Activated effector memory CD4-positive, alpha-beta T cell treated with anti-CD3 and anti-CD28 coated beads, Interleukin-2, amount 50 U/mL, for 16 hours (primary cell): ENCODE measurements around the gene CILP.
A peak's percentile ranks its signal among the peaks of the same experiment; 100 is the strongest.
"Not testable (repeated sequence)": the region's sequence is repeated elsewhere in the genome, so short reads cannot be mapped to it uniquely, and the experiment has no call there.

Experiments
- DNase-seq: peaks from one replicate; pipeline ENCODE4 v3.0.0-alpha.2; 2020

Gene CILP

DNA sequence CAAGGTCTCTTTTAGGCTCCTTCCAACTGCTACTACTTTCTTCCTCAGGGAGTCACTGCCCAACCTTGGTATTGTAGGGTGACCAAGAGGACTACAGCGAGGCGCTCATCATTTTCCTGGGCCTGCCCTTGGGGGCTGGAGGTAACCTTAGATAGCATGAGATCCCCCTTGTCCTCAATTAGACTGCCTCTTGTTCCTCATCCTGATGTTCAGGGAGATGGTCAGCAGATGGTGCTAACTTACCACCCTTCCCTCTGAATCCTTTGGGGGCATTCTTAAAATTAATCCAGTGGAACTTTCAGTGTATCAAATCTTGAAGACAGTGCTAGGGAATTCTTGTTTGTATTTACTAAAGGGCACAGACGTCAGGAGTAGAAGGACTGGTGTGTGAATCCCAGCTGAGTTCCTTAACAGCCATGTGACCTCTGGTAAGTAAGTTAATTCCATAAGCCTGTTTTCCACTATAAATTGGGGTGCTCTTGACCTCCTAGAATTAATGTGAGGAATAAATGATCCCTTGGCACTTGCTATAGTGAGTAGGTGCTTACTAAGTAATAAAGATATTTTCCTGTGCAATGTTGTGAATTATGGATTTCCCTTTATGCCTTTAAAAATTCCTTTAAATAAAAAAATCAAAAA is 22.1 kb downstream of the CILP start:
- DNase-seq: peak; percentile 46

DNA sequence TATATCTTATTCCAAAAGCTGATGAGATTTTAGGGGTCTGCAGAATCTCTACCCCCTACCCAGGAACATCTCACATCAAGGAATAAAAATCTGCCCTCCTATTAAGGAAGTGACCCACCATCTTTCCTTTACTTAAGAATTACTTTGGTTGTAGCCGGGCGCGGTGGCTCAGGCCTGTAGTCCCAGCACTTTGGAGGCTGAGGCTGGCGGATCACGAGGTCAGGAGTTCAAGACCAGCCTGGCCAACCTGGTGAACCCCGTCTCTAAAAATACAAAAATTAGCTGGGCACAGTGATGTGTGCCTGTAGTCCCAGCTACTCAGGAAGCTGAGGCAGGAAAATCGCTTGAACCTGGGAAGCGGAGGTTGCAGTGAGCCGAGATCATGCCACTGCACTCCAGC is 22.8 kb downstream of the CILP start:
- DNase-seq: peak; percentile 12

DNA sequence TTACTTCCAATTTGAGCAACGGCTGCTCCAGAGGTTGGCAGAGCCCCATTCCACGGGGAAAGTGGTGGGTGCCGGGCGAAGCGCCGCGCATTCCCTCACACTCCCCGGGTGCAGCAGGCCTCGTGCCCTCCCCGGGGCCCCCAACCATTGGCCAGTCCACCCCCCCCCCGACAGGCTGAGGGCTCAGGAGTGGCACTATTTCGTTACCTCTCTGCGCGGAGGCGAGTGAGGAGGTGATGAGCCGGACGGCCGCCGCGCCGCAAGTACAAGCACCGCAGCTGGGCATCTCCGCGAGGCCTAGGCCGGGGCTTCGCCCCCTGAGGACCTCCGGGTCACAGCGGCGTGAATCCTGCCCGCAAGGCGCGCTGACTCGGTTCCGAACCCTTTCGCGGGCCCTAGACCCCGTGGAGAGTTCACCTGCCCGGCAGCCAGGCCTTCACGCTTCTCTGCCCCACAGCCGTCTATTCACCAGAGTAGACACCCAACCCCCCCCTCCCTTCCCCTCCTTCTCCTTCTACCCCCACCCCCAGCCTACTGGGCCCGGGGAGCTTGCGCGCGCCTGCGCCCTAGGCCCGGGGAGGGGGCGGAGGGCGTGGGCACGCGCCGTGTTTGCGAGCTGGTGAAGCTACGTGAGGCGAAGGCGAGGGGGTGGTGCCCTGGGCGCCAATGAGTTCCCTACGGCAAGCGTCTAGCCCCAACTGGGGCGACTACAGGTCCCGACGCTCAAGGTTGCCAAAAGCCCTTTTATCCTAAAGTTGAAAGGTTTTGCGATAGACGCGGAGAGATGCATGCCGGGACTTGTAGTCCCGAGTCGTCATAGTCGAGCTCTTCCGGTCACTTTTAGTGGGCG is 26.2 kb downstream of the CILP start, which contains the start of gene CLPX:
Gene CLPX, minus strand, starts transcription at position 475 of the 850 bp plus-strand sequence. Its CDS starts 189 bp downstream, at position 286.
- DNase-seq: peak; percentile 96

DNA sequence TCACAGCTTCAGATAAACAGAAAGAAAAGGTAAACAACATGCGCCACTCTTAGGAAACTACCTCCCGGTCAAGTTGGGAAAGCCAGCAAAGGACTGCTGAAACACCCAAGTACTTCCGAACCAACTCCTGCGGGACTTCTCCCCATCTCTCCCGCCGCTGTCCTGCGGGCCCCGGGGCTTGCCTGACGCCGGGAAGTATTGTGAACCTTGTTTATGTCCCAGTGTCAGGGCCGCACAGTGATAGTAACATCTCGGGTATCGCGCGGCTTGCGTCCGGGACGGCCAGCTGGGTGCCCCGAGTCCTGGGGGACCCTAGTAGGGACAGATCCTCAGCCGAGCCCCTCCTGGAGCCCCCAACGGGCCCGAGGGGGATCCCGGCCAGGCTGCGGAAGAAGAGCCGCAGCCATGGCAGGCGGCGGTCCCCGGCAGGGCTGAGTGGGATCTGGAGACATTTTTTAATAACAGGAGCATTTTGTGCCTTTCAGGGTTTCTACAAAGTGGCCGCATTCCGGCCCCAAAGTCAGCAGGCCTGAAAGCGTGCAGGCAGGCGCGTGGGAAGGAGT is 26.9 kb downstream of the CILP start:
- peak; percentile 76 for DNase-seq

DNA sequence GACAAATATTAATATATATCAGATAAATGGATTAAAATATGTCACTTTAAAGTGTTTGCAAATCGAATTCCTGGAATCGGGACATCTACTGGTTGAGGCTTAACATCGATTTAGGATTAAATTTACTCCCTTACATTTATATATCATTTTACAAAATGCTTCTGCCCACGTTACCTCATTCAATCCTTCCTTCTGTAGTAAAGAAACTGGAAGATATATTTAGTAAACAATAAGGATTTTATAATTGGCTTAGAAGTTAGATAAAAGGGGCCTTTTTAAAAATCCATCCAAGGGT is 27.5 kb downstream of the CILP start:
- DNase-seq: no peak

DNA sequence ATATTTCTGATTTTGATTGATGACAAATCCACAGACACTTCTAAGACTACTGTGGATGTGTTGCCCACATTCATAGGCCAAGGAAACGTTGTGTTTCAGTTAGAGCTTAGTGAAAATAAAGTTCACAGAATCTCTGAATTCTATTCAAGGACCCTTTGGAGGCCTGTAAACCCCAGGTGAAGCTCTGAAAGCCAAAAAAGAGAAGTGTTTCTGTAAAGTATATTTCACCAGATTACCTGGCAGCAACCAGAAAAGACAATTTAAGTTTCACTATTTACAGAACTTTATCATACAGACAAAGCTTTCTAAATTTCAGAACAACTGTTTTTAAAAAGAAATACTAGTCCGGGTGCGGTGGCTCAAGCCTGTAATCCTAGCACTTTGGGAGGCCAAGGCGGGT is 28.7 kb downstream of the CILP start:
- DNase-seq: no peak

DNA sequence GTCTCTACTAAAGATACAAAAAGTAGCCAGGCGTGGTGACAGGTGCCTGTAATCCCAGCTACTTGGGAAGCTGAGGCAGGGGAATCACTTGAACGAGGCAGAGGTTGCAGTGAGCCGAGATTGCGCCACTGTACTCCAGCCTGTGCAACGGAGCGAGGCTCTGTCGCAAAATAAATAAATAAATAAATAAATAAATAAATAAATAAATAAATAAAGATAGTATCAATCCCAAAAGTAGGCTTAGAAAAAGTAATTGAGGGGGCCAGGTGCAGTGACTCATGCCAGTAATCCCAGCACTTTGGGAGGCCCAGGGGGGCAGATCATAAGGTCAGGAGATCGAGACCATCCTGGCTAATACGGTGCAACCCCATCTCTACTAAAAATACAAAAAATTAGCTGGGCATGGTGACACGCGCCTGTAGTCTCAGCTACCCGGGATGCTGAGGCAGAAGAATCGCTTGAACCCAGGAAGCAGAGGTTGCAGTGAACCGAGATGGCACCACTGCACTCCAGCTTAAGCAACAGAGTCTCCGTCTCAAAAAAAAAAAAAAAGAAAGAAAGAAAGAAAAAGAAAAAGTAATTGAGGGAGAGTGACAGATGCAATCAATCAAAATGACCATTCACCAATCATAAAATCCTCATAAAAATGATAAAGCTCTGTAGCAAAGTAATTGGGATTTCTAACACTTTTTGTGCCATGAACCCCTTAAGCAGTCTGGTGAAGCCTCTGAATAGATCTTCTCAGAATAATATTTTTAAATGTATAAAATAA is 29.5 kb downstream of the CILP start:
- not testable (repeated sequence) for DNase-seq

DNA sequence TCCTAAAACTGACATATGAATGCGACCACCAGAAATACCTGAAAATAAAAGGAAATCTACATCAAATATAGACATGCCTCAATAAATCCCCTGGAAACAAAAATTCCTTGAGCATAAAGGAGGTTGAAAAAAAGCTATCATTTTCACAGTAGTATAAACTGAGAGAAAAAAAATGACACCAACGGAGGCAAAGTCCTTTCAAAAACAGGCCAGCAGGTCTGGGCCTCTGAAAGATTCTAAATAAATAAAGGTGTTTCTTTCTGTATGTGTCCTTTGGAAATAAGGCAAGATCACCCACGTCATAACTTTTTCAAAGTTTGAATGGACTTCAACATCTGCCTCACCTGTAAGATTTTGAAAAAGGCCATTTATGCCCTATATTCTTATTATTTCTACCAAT is 31.1 kb downstream of the CILP start:
- no peak for DNase-seq

DNA sequence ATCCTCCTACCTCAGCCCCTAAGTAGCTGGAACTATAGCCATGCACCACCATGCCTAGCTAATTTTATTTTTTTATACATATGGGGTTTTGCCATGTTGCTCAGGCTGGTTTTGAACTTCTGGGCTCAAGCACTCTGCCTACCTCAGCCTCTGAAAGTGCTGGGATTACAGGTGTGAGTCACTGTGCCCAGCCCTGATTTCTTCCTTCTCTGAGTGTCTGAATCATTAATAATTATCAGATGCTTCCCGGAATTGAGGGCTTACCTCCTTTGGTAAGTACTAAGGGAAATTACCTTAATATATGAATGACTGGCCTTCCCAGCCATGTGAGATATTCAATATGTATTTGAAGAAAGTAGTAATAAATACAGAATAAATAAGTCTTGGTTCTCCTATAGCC is 33.4 kb downstream of the CILP start:
- no peak for DNase-seq

DNA sequence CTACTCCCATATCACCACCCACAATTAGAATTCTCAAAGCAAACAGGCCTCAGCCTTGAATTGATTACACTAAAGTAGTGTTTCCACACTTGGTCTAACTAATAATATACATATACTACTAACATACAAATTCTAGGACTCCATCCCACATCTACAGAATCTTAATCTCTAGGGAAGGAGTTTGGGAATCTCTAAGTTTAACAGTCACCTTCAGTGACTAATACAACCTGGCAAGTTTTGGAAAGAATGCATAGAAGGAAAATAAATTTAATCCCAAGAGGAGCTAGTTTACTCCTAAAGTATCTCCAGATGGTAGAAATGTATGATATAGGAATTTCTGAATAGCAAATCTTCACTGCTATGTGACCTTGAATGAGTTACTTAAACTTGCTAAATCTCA is 35.2 kb downstream of the CILP start:
- no peak for DNase-seq

DNA sequence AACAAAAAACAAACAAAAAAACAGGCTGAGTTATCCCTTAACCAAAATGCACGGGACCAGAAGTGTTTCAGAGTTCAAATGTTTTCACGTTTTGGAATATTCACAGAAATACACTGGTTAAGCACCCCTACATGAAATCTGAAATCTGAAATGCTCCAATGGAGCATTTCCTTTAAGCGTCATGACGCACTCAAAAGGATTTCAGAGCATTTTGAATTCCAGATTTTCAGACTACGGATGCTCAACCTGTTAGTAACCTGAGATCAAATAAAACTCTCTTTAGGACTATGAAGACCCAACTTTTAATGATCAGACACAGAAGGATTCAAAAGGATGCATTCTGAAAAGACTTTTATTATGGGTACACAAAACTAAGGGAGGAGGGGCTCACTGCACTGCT is 35.8 kb downstream of the CILP start:
- DNase-seq: no peak

DNA sequence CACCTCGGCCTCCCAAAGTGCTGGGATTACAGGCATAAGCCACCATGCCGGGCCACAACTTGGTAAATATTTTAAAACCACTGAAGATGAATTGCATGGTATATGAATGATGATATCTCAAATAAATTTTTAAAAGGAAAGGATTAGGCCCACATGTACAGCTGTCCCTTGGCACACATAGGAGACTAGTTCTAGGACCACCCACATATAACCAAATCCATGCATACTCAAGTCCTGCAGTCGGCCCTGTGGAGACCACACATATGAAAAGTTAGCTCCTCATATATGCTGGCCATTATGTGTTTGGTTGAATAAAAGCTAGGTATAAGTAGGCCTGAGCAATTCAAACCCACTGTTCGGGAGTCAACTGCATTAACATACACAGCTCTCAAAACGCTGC is 36.8 kb downstream of the CILP start:
- no peak for DNase-seq

DNA sequence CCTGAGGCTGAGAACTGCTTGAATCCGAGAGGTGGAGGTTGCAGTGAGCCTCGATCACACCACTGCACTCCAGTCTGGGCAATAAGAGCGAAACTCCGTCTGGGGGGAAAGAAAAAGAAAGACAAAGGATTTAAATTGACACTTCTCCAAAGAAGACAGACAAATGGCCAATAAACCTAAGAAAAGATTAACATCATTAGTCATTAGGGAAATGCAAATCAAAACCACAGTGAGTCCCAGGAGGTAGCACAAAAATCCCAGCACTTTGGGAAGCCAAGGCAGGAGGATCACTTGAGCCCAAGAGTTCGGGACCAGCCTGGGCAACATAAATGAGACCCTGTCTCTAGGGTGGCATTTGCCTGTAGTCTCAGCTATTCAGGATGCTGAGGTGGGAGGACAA is 38.7 kb downstream of the CILP start:
- no peak for DNase-seq

DNA sequence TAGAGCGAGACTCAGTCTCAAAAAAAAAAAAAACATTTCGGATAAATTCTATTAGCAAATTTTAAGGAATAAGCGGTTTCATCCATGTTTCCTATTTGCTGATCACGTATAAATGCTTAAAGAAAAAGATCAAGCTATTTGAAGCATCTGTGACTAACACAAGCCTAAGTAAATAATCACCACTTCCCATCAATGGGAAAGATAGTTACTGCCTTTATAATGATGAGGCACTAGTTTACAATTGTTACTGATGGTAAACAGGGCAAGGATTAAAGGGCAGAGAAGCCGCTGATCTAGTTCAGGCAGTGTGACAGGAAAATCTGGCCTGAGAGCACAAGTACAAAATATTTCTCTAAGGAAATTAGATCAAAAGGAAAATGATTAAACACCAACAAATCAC is 39.8 kb downstream of the CILP start:
- DNase-seq: no peak

DNA sequence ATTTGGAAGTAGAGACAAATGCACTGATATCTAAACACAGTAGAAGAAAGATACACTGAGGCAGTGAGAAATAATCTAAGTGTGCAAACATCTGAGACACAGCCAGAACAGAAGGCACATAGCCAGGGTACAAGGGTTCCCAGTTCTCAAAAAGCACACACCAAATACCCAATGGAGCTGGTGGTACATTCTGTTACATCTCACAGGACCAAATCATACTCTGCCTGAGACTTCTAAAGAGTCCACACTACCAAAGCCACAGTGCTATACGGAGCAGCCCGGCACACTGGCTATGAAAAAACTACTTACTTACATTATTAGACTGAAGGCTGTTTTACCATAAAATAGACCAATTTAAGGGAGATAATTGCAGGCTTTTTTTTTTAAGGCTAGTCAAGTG is 45.4 kb downstream of the CILP start:
- no peak for DNase-seq

DNA sequence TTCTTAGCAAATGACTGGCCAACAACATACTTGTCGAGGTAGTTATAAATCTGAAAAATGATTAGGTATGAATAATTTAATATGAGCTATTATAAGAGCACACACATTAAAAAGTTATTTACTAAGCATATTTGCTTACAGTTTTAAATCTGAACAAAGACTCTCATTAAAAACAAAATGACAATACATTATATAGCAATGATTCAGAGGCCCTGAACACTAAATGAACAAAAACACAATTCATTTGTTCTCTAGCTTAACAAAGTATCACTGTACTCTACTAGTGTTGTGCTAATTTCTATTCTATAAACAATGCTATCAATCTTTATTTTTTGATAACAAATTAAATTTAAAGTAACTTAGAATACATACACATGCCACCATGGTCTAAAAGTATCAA is 47.1 kb downstream of the CILP start:
- no peak for DNase-seq

DNA sequence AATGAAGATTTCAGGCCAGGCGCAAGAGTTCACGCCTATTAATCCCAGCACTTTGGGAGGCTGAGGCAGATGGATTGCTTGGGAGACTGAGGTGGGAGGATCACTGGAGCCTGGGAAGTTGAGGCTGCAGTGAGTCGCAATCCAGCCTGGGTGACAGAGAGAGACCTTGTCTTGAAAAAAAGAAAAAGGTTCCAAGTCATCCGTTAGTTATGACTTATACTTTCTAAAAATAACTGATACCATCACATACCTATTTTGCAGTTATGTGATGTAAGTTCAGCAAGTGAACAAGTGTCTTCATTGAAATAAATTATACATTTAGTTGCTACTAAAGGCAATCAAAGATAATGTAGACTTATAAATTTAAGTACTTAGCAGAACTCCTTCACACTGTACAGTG is 48.2 kb downstream of the CILP start:
- DNase-seq: no peak

DNA sequence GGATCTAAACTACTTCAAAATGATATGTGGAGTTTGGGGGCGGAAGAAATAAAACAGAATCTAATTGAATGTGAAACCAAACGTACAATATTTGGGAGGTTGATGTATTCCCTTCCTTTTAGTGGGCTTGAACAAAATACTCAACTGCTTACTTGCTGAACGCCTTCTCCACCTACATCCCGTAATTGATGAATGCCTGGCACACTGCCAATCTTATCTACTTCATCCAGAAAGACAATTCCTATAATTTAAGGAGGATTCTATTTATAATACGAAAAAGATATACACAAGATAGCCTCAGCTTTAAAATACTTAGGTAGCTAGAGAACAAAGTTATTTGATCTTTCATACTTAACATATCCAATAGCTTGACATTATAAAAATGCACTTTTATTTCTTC is 54.6 kb downstream of the CILP start:
- DNase-seq: no peak

DNA sequence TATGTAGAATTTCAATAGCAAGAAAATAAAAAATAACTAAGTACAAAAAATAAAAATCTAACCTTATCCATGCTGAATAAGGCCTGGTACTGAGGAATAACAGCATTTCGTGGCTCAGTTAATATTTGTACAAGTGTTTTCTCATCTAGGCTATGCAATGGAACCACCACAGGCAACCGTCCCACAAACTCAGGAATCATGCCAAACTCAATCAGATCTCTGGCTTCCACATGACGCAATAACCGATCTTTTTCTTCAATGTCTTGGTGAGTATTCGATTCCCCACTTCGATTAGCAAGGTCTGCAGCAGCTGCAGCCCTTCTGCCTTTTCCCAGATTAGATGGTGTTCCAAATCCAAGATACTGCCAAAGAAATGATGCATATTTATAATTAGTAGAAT is 56.6 kb downstream of the CILP start:
- DNase-seq: no peak

DNA sequence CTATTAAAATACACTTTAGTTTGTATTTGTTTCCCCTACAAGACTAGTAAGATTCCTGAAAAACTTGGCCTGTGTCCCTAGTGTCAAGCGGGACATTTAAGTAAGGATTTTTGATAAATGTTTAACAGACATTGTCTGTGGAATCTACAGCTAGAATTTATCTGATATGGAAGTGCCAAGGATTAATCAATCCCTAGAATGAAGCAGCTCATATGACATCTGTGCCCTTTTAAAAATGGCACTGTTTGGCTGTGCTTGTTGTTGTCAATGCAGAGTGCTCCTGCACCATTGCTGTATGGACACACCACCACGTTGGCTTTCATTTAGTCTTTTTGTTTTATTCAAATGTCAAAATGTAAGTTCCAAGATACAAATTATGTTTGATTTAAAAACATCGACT is 63.4 kb downstream of the CILP start:
- DNase-seq: no peak

DNA sequence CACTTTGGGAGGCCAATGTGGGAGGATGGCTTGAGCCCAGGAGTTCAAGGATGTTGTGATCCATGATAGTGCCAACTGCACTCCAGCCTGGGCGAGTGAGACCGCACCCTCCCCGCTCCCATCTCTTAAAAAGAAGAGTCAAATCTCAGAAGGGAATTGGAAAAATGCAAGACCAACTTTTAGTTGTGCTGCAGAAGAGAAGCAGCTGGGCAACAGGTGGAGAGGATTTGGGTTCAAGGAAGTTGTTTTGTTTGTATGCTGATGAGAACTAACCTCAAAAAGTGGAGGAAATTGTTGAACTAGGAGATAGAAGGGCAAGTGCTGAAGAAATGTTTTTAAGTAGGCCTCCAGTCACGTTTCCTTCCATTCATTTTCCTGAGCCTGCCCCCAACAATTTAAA is 64.8 kb downstream of the CILP start:
- DNase-seq: no peak
